ENCODE measurements around the gene OR4A15. TPM values are rescaled to one million over a fixed set of nuclear protein-coding genes. Genes with fewer than 3 reads are reported as not detected.

Gene OR4A15
- total and polyA plus RNA-seq, 9 of the 15 experiments (the other 6 are each of a cell fraction or from before 2014, with no cell fraction given): not detected

DNA sequence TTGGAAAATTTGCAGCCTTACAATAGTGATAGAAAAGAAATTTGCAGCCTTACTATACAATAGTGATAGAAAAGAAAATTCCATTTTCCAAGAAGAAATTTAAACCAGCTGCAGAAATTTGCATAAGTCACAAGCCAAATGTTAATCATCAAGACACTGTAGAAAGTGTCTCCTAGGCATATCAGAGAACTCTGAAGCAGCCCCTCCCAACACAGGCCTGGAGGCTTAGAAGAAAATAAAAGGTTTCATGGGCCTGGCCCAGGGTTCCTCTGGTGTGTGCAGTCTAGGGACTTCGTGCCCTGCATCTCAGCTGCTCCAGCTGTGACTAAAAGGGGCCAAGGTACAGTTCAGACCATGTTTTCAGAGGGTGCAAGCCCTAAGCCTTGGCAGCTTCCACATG is 18.7 kb upstream of the OR4A15 start (continued):
- no peak for TF ChIP-seq SIRT6 (IDR thresholded peaks at IDR 0.05; ENCODE audit: low read depth, low read length)
- TF ChIP-seq ETV5 (CRISPR knock-in tag; IDR thresholded peaks at IDR 0.05; ENCODE audit: low read depth): no peak
- no peak for TF ChIP-seq HLTF (IDR thresholded peaks at IDR 0.05)
- TF ChIP-seq TCF3 (CRISPR knock-in tag; IDR thresholded peaks at IDR 0.05): no peak
- no peak for TF ChIP-seq WHSC1 (IDR thresholded peaks at IDR 0.05; ENCODE audit: low read length)

DNA sequence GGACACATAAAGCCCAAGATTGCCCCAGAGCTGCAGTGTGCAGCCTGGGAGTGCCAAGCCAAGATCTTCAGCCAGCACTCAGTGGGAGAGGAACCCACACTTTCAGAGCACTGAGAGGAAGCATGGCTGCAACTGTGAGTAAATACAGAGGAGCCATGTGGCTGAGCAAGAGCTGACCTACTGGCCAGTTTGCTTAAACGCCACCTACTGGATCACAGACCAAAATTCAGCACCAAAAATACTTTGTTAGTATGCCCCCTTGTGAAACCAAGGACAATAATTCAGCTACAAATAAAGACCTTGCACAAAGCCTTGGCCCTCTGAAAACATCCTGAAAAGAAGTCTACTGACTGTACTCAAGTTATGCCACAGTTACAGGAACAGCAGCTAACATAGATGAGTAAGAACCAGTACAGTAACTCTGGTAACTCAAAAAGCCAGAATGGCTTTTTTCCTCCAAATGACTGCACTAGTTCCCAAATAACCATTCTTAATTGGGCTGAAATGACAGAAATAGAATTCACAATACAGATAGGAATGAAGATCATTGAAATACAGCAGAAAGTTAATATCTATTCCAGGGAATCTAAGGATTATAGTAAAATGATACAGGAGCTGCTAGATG is 10.1 kb upstream of the OR4A15 start:
- CTCF ChIA-PET (ENCODE audit: low intra/inter-chr PET ratio): no interaction called here
- Histone ChIP-seq H3K36me3 (ENCODE audit: control insufficient read depth, insufficient read depth, low read length) (no peaks in the 10 kb centered on the region), H3K9me3 (replicated peaks; ENCODE audit: control insufficient read depth, insufficient read depth, low read depth, low read length) (no peaks in the 10 kb centered on the region; the same call in 1 of the 2 replicates), H3K9me1 (ENCODE audit: control insufficient read depth, insufficient read depth, low read length) (no peaks in the 10 kb centered on the region), H3K79me2 (ENCODE audit: control insufficient read depth, insufficient read depth, low read length) (no peaks in the 10 kb centered on the region), H4K20me1 (replicated peaks; ENCODE audit: control insufficient read depth, insufficient read depth, low read length) (no peaks in the 10 kb centered on the region), H3K4me3 (no peak overlapping the region), H3K4me1 (replicated peaks in 1 of 2; ENCODE audit: control insufficient read depth in 2 of 2, insufficient read depth in 2 of 2, low read length in 2 of 2) (no peaks in the 10 kb centered on the region), H3K27ac (ENCODE audit: extremely low read depth, low read depth, low read length) (no peak overlapping the region), H2AFZ (ENCODE audit: low read depth, low read length) (no peak overlapping the region), H3K4me2 (ENCODE audit: insufficient read depth, low read length) (no peak overlapping the region), H3K9ac (ENCODE audit: insufficient read depth in 1 of 2, low read depth in 2 of 2, low read length in 2 of 2) (no peak overlapping the region), H3K27me3 (ENCODE audit: control insufficient read depth in 2 of 2, insufficient read depth in 2 of 2, low read length in 2 of 2) (no peaks in the 10 kb centered on the region)
- in situ Hi-C loops (cut with MboI): no loop called here
- TF ChIP-seq, protein P1, sequence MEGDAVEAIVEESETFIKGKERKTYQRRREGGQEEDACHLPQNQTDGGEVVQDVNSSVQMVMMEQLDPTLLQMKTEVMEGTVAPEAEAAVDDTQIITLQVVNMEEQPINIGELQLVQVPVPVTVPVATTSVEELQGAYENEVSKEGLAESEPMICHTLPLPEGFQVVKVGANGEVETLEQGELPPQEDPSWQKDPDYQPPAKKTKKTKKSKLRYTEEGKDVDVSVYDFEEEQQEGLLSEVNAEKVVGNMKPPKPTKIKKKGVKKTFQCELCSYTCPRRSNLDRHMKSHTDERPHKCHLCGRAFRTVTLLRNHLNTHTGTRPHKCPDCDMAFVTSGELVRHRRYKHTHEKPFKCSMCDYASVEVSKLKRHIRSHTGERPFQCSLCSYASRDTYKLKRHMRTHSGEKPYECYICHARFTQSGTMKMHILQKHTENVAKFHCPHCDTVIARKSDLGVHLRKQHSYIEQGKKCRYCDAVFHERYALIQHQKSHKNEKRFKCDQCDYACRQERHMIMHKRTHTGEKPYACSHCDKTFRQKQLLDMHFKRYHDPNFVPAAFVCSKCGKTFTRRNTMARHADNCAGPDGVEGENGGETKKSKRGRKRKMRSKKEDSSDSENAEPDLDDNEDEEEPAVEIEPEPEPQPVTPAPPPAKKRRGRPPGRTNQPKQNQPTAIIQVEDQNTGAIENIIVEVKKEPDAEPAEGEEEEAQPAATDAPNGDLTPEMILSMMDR (IDR thresholded peaks at IDR 0.05 in 2 of 3, conservative IDR thresholded peaks at IDR 0.05 in 1 of 3; ENCODE audit: insufficient read depth in 2 of 3, low read depth in 1 of 3, low read length in 3 of 3): peak in 2 of 3 experiments; percentile 26 to 55; a peak in 4 of 6 replicates
- TF ChIP-seq ZBTB12 (CRISPR knock-in tag; IDR thresholded peaks at IDR 0.05): no peak
- FAIRE-seq (no peak), DNase-seq (ENCODE audit: extremely low read depth in 1 of 4, low spot score in 3 of 4) (peak in 1 of 4 experiments; percentile 2), ATAC-seq (no peak)
- POLR2A ChIA-PET: no interaction called here
- no TSS peak for BruUV-seq (replicated peaks)
- 0% methylated on average over 1 of the region's 1 CpG for WGBS (ENCODE audit: insufficient coverage, low coverage, missing lambda C conversion rate)
- intact Hi-C loops (cut with micrococcal nuclease): no loop called here
